KOPT-K1 (cell line): ENCODE measurements around the gene FAM236C.
"Not testable (repeated sequence)": the region's sequence is repeated elsewhere in the genome, so short reads cannot be mapped to it uniquely, and the experiment has no call there.

Experiments
- H3K27ac ChIP-seq: fragments of 200-600 bp; sonication (generic); 2 replicates; pipeline ENCODE4 v1.5.1; 2016; ENCODE audit warnings: antibody characterized with exemption, mild to moderate bottlenecking, low read depth, low read length; ENCODE audit not compliant: poor library complexity, severe bottlenecking
- H3K36me3 ChIP-seq: fragments of 200-600 bp; sonication (generic); 2 replicates; pipeline ENCODE4 v1.5.1; 2017; ENCODE audit warnings: antibody characterized with exemption, mild to moderate bottlenecking, low read length, moderate library complexity; ENCODE audit not compliant: insufficient read depth
- H3K9me3 ChIP-seq: fragments of 200-600 bp; sonication (generic); 2 replicates; pipeline ENCODE4 v1.5.1; 2017; ENCODE audit warnings: antibody characterized with exemption, low read length, mild to moderate bottlenecking; ENCODE audit not compliant: insufficient read depth, poor library complexity, severe bottlenecking

The FAM236C gene

GRCh38 chrX:72912315-72912714, at the start of gene FAM236C:
TSS of gene FAM236C (plus strand) at chrX:72912615. CDS start at chrX:72912715, 100 bp downstream.
- H3K36me3 ChIP-seq, H3K9me3 ChIP-seq, H3K27ac ChIP-seq: not testable (repeated sequence)

GRCh38 chrX:72882898-72883297, 29.5 kb upstream of the FAM236C start:
- not testable (repeated sequence) for H3K36me3 ChIP-seq, H3K9me3 ChIP-seq, H3K27ac ChIP-seq

DNA sequence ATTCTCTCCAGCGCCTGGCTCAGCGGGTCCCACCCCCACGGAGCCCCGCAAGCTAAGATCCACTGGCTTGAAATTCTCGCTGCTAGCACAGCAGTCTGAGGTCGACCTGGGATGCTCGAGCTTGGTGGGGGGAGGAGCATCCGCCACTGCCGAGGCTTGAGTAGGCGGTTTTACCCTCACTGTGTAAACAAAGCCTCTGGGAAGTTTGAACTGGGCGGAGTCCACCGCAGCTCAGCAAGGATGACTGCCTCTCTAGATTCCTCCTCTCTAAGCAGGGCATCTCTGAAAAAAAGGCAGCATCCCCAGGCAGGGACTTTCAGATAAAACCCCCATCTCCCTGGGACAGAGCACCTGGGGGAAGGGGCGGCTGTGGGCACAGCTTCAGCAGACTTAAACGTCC, 22.7 kb upstream of the FAM236C start:
- not testable (repeated sequence) for H3K36me3 ChIP-seq, H3K9me3 ChIP-seq, H3K27ac ChIP-seq

GRCh38 chrX:72916096-72916495, 3.7 kb downstream of the FAM236C start:
- H3K36me3 ChIP-seq, H3K27ac ChIP-seq, H3K9me3 ChIP-seq: not testable (repeated sequence)

GRCh38 chrX:72932283-72932682, 19.9 kb downstream of the FAM236C start:
- not testable (repeated sequence) for H3K36me3 ChIP-seq, H3K27ac ChIP-seq, H3K9me3 ChIP-seq

- not testable (repeated sequence) for H3K27ac ChIP-seq, H3K9me3 ChIP-seq, H3K36me3 ChIP-seq
These were observed 24.0 kb downstream of the FAM236C start for GRCh38 chrX:72936455-72936854.

GRCh38 chrX:72936882-72937455, 24.6 kb downstream of the FAM236C start:
- H3K36me3 ChIP-seq, H3K9me3 ChIP-seq: not testable (repeated sequence)

GRCh38 chrX:72937906-72938305, 25.5 kb downstream of the FAM236C start, which contains the start of gene FAM236A:
TSS of gene FAM236A (plus strand) at chrX:72938206. CDS start at chrX:72938263, 57 bp downstream.
- not testable (repeated sequence) for H3K9me3 ChIP-seq, H3K36me3 ChIP-seq, H3K27ac ChIP-seq

More at GRCh38 chrX:72936882-72937455, 24.6 kb downstream of the FAM236C start:
- H3K27ac ChIP-seq, result not testable (repeated sequence)

GRCh38 chrX:72942272-72942671, 29.9 kb downstream of the FAM236C start:
- not testable (repeated sequence) for H3K9me3 ChIP-seq, H3K27ac ChIP-seq, H3K36me3 ChIP-seq

DNA sequence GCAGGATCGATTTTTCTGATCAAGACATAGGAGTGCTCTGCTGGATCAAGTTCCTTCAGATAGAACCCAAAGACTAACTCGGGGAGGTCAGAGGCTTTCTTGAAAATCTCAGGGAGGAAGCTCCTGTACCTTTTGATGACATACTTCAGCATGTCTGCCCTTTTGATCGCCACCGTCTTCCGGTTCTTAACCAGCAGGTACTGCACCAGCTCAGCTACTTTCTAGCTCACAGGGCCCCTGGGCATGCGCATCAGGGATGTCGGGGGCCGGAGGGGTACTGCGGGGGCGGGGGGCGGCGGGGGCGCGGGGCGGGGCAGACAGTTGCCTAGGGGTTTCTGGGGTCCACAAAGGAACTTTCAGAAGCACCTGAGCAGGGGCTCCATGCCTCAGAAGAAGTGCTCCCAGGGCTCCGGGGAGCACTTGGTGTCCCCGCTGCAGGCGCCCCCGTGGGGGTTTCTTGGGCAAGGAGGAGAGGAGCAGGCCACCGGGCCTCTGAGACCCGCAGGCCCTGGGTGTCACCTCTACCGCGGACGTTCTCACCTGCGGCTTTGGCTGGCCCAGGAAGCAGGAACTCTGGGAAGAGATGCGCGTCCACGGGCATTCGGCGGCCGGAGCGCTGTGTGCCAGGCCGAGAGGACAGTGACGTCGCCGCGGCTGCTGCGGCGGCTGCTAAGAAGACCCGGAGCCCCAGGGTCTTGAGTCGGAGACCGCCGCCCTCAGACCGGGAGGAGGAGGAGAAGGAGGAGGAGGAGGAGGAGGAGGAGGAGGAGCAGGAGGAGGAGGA, 30.8 kb downstream of the FAM236C start:
- H3K27ac ChIP-seq, H3K9me3 ChIP-seq, H3K36me3 ChIP-seq: not testable (repeated sequence)

GRCh38 chrX:72943819-72944169, 31.4 kb downstream of the FAM236C start, which contains the start of gene DMRTC1:
TSS of gene DMRTC1 (minus strand) at chrX:72943837. CDS start at chrX:72875694, 68,143 bp downstream.
- not testable (repeated sequence) for H3K27ac ChIP-seq, H3K36me3 ChIP-seq, H3K9me3 ChIP-seq

- H3K27ac ChIP-seq, H3K36me3 ChIP-seq, H3K9me3 ChIP-seq: not testable (repeated sequence)
These were observed 47.6 kb downstream of the FAM236C start for GRCh38 chrX:72959971-72960370.
